Measurements from ENCODE around the gene EPB41L4A.

EPB41L4A gene

DNA sequence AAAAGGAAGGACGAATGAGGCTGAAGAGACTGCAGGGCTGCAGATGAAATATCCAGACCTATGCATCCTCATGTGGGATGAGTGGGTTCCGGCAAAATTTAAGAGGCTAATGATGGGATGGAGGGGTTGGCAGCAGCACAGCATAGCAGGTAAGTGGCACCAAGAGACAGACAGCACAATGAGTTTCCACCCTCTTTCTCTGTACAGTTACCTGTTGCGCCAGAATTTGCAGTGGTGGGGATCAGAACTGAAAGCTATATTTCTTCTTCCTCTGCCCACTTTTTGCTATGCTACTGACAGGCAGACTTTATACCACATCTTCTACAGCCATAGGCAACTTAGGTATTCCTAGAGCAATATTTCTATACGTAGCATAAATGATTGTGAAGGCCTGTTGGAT, 227.0 kb downstream of the EPB41L4A start:
- H3K4me3 Mint-ChIP-seq: no peak overlapping the region
- no peaks in the 10 kb centered on the region for H3K9me3 Mint-ChIP-seq
- no peaks in the 10 kb centered on the region for H3K4me1 Mint-ChIP-seq (ENCODE audit: low read depth)
- no peaks in the 10 kb centered on the region for H3K36me3 Mint-ChIP-seq (ENCODE audit: low read depth)
- no peak overlapping the region for H3K27ac Mint-ChIP-seq
- H3K27me3 Mint-ChIP-seq (ENCODE audit: low read depth): peaks cover 19% of the 10 kb centered on the region

DNA sequence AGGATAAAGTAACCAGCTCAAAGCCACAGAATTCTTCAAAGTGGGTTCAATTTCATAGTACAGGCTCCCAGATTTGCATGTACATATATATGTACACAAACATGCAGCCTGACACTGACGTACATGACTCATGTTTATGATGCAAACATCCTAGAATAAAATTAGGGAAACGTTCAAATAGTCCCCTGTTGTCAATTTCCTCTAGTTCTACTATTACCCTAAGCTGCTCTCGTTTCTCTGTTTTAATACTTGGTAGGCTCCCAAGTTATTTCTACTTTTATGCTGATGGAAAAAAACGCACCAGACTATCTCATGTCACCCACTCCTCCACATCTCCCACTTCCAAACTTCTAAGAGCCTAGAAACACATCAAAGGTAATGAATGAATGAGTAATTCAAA, 229.7 kb downstream of the EPB41L4A start:
- H3K27me3 Mint-ChIP-seq (ENCODE audit: low read depth): peaks cover 31% of the 10 kb centered on the region
- H3K36me3 Mint-ChIP-seq (ENCODE audit: low read depth): no peaks in the 10 kb centered on the region
- H3K4me3 Mint-ChIP-seq: no peak overlapping the region
- H3K9me3 Mint-ChIP-seq: no peaks in the 10 kb centered on the region
- no peaks in the 10 kb centered on the region for H3K4me1 Mint-ChIP-seq (ENCODE audit: low read depth)
- no peak overlapping the region for H3K27ac Mint-ChIP-seq

DNA sequence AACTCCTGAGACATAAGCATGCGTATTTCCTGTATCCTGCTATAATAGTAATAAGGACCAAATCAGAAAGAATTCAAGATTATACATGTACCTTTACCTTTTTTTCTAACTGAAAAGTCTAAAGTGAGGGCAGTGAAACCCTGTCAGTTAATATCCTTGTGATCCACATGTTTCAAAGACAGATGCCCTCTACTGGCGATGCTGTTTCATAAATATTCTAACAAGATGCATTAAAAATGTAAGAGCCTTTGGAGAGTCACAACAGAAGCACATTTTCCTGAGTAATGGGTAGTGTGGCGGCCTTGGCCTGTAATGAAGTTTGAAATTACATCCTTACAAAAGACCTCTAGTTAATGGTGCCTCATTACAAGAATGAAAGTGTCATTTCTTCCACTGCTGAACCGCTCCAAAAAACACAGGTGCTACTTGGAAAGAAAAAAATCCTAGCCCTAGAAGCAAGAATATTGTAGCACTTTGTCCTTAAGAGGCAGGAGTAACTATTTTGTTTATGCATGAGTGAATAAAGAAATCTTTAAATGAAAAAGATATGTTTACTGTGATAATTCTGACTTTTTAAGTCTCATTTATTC, 232.6 kb downstream of the EPB41L4A start:
- Mint-ChIP-seq H3K4me3 (no peak overlapping the region), H3K4me1 (ENCODE audit: low read depth) (no peaks in the 10 kb centered on the region), H3K9me3 (no peaks in the 10 kb centered on the region), H3K27ac (no peak overlapping the region), H3K36me3 (ENCODE audit: low read depth) (no peaks in the 10 kb centered on the region), H3K27me3 (ENCODE audit: low read depth) (peaks cover 47% of the 10 kb centered on the region)

DNA sequence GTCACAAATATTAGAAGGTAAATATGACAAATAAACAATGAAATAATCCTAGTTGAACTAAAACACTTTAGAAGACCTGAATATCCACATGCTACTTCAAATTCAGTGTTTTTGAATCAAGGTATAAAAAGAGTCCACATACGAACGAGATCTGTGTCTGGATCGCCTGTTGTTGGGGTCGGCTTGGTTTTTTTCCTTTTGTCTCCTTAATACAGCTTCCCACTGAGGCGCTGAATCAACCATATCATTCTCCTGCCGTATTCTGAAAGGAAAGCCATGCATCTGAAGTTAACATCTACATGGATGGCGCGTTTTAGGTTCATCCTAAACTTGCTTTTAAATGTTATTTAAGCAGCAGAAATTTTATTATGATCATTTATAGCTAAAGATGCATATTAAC, 235.2 kb downstream of the EPB41L4A start:
- no peak overlapping the region for H3K27ac Mint-ChIP-seq
- H3K4me1 Mint-ChIP-seq (ENCODE audit: low read depth): no peaks in the 10 kb centered on the region
- no peaks in the 10 kb centered on the region for H3K9me3 Mint-ChIP-seq
- no peaks in the 10 kb centered on the region for H3K36me3 Mint-ChIP-seq (ENCODE audit: low read depth)
- peaks cover 53% of the 10 kb centered on the region for H3K27me3 Mint-ChIP-seq (ENCODE audit: low read depth)
- H3K4me3 Mint-ChIP-seq: no peak overlapping the region

DNA sequence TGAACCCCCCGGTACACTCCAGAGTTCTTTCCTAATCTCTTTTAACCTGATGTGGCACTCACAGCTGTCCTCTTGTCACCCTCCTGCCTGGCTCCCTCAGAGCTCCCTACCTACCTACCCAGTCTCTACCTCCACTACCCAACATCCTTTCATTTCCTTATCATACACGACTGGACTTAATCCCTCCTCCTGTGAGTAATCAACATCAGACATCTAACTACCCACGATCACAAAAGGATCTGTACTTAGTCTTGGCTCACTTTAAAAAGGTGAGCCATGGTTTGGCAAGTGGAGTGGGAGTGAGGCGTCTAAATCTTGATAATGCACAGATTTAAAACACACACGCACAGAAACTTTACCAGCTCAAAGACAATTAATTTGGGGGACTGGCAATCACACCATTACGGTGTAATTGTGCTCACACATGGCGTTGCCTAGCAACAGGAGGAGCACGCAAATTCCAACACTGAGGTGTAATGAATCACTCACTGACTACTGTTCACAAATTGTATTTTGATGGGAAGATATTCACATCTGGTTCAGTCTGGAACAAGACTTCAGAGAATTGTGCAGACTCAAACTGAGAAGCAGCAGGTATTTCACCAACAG, 235.9 kb downstream of the EPB41L4A start:
- Mint-ChIP-seq H3K27ac (no peak overlapping the region), H3K27me3 (ENCODE audit: low read depth) (peaks cover 51% of the 10 kb centered on the region), H3K4me3 (no peak overlapping the region), H3K9me3 (no peaks in the 10 kb centered on the region), H3K36me3 (ENCODE audit: low read depth) (no peaks in the 10 kb centered on the region), H3K4me1 (ENCODE audit: low read depth) (no peaks in the 10 kb centered on the region)

DNA sequence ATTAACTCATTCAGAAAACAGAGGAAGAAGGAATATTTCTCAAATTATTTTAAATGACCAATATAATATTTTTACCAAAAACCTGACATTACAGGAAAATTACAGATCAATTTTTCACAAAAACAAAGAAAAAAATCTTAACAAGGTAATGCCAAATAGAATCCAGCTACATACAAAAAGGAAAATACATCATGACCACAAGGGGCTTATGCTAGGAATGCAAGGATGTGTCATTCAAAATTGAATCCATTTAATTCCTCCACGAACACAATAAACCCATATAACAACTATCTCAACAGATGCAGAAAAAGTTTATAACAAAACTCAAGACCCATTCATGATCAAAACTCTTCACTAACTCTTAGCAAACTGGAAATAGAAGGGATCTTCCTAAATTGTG, 239.8 kb downstream of the EPB41L4A start:
- Mint-ChIP-seq H3K27ac (no peak overlapping the region), H3K27me3 (ENCODE audit: low read depth) (peaks cover 34% of the 10 kb centered on the region), H3K36me3 (ENCODE audit: low read depth) (no peaks in the 10 kb centered on the region), H3K4me1 (ENCODE audit: low read depth) (no peaks in the 10 kb centered on the region), H3K9me3 (no peaks in the 10 kb centered on the region), H3K4me3 (no peak overlapping the region)

DNA sequence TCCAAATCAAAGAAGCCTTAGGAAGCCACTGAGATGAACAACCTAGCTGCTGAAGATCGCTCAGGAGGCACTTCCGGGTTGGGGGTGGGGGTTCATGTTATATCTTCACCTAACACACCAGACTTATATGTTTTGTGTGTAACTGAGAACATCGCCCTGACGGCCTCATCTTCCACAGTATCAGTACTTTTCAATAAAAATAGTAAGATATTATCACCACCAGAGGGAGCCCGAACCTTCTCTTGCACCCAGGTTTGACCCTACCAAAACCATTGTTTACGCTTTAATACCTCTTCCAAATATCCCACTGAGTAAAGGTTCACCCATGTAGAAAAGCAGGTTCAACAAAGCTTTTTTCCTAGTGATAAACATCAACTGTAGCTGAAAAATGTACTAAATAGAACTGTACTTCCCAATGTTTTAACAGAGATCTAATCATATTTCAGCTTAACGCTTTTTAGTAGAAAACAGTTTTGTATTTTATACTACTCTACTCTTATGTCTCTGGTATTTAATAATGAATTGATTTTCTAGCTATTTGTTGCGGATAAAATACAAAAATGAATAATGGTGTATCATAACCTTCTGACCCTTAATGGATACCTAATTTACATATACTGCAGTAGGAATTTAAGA, 244.0 kb downstream of the EPB41L4A start:
- Mint-ChIP-seq H3K27me3 (ENCODE audit: low read depth) (peaks cover 14% of the 10 kb centered on the region), H3K27ac (no peak overlapping the region), H3K4me3 (no peak overlapping the region), H3K36me3 (ENCODE audit: low read depth) (no peaks in the 10 kb centered on the region), H3K9me3 (no peaks in the 10 kb centered on the region), H3K4me1 (ENCODE audit: low read depth) (no peaks in the 10 kb centered on the region)

DNA sequence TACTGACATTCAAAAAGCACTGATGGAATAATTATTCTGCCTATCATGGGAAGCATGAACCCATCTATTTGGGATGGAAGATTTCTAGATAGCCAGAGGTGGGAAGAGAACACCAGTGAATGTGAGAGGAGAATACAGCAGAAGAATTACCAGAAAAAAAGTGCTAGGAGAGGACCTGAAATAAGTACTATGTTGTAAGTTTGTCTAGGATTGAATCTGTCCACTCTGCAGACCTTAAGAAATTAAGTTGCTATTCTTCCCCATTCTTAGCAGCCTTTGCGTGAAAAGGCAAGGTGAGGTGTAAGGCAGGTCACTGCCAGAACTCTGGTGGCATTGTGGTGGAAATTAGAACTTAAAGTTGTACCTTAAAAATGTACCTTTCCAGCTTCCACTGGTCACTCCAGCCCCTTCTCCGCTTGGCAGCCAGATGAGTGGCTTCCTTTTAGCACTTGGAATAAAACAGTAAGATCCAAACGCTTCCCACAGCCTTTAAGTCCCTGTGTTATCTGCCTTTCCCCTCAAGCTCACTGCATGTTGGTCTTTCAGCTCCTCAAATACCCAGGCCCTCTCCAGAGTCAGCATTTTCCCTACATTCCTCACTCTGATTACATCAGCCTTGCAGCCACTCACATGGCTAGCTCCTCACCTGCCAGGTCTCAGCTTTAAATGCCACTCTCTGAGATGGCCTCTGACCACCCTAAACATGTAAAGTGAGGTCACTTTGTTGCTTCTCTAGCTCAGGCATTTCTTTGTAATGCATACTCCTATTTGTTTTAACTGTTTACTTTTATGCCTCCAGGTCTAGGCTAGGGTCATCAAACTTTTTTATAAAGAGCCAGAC, 253.0 kb downstream of the EPB41L4A start:
- Mint-ChIP-seq H3K27me3 (ENCODE audit: low read depth) (no peaks in the 10 kb centered on the region), H3K9me3 (no peaks in the 10 kb centered on the region), H3K36me3 (ENCODE audit: low read depth) (peaks cover 35% of the 10 kb centered on the region), H3K4me1 (ENCODE audit: low read depth) (peaks cover 22% of the 10 kb centered on the region), H3K27ac (no peak overlapping the region), H3K4me3 (no peak overlapping the region)

DNA sequence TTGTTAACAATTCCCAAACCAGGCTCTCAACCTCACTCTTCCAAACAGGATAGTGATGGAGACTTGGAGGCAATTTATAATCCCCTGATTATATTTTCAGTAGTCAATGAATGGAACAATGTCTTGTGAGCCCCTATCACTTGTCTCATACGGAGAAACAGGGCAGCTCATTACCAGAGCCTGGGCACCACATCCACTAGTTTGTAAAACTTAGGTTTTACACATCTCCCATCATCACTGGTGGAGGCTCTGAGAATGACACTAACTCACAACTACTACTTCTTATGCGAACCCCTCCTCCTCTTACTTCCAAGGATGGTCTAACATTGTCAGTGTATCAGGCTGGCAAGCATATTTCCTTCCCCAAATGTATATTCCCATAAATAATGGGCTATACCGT, 253.7 kb downstream of the EPB41L4A start:
- Mint-ChIP-seq H3K27me3 (ENCODE audit: low read depth) (peaks cover 2% of the 10 kb centered on the region), H3K4me3 (no peak overlapping the region), H3K4me1 (ENCODE audit: low read depth) (peaks cover 24% of the 10 kb centered on the region), H3K9me3 (peaks cover 2% of the 10 kb centered on the region), H3K36me3 (ENCODE audit: low read depth) (peaks cover 35% of the 10 kb centered on the region), H3K27ac (no peak overlapping the region)

DNA sequence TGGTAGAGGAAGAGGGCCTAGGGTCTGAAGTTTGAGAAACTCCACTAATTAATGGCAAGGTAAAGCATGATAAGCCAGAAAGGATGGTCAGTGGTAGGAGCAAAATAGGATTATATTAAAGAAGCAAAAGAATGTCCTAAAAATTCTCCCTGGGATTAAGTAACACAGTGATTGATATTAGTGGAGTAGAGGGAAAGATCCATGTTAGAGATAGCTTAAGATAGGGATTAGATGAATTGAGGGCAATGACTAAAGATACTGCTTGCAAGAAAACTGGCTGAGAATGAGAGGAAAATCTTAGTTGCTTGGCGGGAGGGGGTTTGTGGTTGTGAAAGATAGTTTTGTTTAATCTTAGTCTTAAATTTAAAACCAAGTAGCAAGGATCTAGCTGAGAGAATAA, 255.6 kb downstream of the EPB41L4A start:
- Mint-ChIP-seq H3K4me1 (ENCODE audit: low read depth) (peaks cover 27% of the 10 kb centered on the region), H3K9me3 (peaks cover 4% of the 10 kb centered on the region), H3K4me3 (no peak overlapping the region), H3K27ac (no peak overlapping the region), H3K27me3 (ENCODE audit: low read depth) (peaks cover 3% of the 10 kb centered on the region), H3K36me3 (ENCODE audit: low read depth) (peaks cover 35% of the 10 kb centered on the region)

DNA sequence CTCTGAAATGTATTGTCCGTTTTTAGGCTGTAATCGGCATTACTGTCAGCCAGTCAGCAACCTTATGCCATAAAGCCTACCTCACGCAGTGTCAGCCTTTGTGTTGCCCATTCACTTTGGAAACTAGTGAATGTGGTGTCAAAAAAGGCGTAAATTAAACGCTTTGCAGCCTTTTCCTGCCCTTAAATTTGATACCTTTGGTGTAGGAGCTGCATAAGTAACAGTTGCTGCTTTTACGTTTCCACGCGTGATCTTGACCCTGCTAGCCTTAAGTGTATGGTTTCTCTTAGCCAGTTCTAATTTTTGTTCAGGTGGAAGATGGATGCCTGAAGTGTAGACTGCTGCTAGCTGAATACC, 257.7 kb downstream of the EPB41L4A start:
- Mint-ChIP-seq H3K4me1 (ENCODE audit: low read depth) (peaks cover 27% of the 10 kb centered on the region), H3K9me3 (peaks cover 4% of the 10 kb centered on the region), H3K36me3 (ENCODE audit: low read depth) (peaks cover 28% of the 10 kb centered on the region), H3K4me3 (peak overlapping the region; percentile 92), H3K27ac (peak overlapping the region; percentile 77), H3K27me3 (ENCODE audit: low read depth) (peaks cover 3% of the 10 kb centered on the region)

DNA sequence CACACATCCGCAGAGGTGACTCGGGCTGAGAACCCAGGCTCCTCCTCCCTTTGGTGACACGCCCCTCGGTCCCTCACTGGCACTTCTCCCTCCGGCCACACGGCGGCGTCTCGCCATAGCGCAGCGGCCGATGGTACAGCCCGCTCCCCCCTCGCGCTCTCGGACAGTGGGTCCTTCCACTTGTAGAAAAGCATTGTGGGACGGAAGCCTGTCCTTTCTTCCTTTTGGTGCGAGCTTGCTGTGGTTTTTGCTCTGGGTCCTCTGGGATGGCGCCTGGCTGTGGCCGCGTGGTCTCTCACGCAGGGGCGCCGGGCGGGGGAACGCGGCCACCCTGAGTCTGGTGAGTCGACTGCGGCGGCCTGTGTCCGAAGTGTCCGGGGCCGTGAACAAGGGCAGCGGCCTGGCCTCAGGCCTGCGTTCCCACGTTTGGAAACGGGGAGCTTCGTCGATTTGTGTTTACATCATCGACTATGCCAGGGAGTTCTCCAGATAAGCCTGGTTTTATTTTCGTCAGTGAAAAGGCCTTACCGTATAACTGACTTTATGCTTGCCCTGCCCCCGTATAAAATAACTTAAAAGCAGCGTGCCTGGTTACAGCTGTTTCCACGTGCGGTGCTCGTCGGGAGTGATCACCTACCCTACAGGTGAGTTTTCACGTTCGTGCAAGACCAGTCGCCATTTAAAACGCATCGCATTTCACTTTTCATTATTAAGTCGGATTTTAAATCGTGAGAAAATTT, 258.3 kb downstream of the EPB41L4A start:
- peak overlapping the region; percentile 86 for H3K27ac Mint-ChIP-seq
- H3K27me3 Mint-ChIP-seq (ENCODE audit: low read depth): peaks cover 3% of the 10 kb centered on the region
- H3K36me3 Mint-ChIP-seq (ENCODE audit: low read depth): peaks cover 23% of the 10 kb centered on the region
- H3K9me3 Mint-ChIP-seq: peaks cover 4% of the 10 kb centered on the region
- H3K4me3 Mint-ChIP-seq: peak overlapping the region; percentile 92
- peaks cover 25% of the 10 kb centered on the region for H3K4me1 Mint-ChIP-seq (ENCODE audit: low read depth)

DNA sequence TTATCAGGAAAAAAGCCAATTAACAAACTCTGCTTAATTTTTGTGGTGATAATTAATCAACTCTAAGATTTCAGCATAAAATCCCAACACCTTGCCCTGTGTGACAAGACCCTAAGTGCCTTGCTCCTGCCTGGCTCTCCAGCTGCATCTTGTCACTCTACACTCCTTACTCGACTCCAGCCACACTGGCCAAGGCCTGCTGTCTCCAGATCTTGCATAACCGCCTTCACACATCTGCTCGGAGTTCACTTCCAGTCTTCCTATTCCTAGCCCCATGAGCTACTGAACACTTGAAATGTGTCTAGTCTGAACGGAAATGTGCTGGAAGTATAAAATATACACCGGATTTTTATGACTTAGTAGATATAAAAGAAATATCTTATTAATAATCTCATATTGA, 259.6 kb downstream of the EPB41L4A start:
- Mint-ChIP-seq H3K36me3 (ENCODE audit: low read depth) (peaks cover 21% of the 10 kb centered on the region), H3K4me1 (ENCODE audit: low read depth) (peaks cover 25% of the 10 kb centered on the region), H3K4me3 (no peak overlapping the region), H3K27me3 (ENCODE audit: low read depth) (peaks cover 7% of the 10 kb centered on the region), H3K27ac (no peak overlapping the region), H3K9me3 (peaks cover 4% of the 10 kb centered on the region)

DNA sequence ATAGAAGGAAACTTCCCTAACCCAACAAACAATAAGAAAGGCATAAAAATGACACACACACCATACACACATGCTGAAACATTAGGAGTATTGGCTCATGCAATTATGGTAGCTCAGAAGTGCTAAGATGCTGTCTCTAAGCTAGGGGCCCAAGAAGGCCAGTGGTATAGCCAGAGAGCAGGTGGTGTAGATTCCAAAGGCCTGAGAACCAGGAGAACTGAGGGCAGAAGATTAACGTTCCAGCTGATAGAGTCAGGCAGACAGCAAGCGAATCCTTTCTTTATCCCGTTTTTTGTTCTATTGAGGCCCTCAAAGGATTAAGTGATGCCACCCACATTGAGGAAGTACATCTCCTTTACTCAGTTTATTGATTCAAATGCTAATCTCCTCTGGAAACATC, 262.9 kb downstream of the EPB41L4A start:
- Mint-ChIP-seq H3K36me3 (ENCODE audit: low read depth) (no peaks in the 10 kb centered on the region), H3K27me3 (ENCODE audit: low read depth) (peaks cover 7% of the 10 kb centered on the region), H3K9me3 (peaks cover 4% of the 10 kb centered on the region), H3K4me1 (ENCODE audit: low read depth) (peaks cover 6% of the 10 kb centered on the region), H3K27ac (no peak overlapping the region), H3K4me3 (no peak overlapping the region)

Data from T-helper 1 cell treated with Interleukin-12 subunit alpha and Interleukin-12 subunit beta and Interleukin-4 antibody, amounts not matched to agents 30 μg/mL and 1 μg/mL, for 36 hours (primary cell).